GM18870 (cell line): Measurements from ENCODE around the gene UTRN.
A peak's percentile ranks its signal among the peaks of the same experiment; 100 is the strongest.

Experiments used
- ATAC-seq: cut with Tn5 transposase; IDR thresholded peaks from one replicate; pipeline ENCODE4 v1.9.1; 2021; ENCODE audit warnings: moderate library complexity; ENCODE audit not compliant: unreplicated experiment

The UTRN gene

DNA sequence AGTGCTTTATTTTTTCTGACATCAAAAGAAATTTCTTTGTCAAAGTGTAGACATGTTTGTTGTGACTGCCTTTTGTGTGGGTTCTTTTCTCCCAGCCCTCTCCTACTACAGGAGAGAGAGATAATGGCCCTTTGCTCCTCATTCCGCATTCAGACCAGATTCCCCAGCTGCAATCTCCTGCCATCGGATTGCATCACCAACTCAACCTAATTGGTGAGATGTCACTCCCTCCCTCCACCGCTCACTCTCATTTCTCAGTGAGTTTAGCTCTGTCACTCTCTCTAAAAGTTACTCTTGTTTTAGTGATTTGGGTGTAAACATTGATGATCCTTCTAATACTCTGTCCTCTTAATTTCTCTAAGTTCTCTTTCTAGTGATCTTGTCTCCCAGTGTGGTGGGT, 22.7 kb downstream of the UTRN start:
- ATAC-seq = no peak

GRCh38 chr6:144310765-144311164, 25.6 kb downstream of the UTRN start:
- no peak for ATAC-seq

DNA sequence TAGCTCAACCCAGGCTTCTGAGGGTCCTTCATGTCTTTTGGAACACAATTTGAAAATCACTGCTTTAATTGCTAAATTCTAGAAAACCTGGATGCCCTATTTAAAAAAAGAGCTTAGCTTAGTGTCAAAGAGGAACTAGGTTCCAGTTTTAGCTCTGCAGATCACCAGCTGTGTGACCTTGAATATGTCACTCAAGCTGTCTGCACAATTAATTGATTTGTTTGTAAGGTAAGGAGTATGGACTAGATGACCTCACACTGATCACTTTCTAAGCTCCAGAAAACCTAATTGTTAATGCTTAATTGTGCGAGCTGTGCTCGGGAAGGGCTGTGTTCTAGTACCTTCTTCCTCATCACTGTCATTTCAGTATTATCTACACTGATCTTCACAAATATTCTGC, 26.2 kb downstream of the UTRN start:
- no peak for ATAC-seq

GRCh38 chr6:144314003-144314485, 28.9 kb downstream of the UTRN start:
- ATAC-seq = no peak

DNA sequence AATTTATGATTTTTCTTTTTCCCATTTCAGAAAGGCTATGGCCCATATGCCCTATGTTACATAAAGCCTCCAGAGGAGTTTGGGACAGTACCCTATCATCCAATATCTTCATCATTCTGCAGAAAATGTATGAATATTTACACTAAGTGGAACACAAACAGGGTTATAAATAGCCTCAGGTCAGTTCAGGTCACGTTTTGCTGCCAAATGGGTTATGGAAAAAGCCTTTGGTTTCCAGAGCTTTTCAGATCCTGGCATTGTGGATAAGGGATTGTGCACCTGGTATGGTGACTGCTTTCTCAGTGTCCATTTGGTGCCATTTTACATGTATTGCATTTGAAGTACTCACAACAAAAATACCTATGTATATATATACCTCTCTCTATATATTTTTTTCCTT, 29.4 kb downstream of the UTRN start:
- no peak for ATAC-seq

DNA sequence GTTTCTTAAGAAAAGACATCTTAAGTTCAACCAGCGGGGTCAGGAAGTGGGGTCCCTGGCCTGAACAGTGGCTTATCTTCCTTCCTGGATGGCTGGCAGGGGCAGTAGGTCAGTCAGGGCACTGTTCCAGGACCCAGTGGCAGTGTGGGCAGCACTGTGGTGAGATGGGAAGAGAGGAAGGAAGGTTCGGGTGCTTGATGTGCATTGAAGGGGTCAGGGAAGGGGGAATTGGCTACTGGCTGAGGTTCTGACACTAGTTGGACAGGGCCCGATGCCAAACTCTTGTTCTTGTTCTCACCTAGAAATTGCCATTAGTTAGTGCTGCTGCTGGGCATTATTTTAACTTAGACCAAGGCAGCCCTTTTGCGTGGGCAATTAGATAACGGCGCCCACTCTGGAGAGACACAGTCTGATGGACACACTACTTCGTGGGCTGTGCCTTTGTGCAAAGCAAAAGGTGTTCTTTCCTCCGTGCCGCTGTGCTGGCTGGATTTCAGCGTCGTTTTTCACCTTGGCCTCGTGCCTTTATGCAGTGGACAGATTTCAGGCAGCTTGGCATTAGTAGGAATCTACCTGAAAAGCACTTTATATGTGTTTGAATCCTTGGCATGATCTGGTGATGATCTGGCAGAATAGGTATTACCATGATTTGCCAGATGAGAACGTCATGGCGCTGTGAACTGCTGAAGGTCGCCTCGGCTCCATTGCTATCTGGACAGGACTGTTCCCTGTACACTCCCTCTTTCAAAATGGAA, 30.3 kb downstream of the UTRN start:
- no peak for ATAC-seq

DNA sequence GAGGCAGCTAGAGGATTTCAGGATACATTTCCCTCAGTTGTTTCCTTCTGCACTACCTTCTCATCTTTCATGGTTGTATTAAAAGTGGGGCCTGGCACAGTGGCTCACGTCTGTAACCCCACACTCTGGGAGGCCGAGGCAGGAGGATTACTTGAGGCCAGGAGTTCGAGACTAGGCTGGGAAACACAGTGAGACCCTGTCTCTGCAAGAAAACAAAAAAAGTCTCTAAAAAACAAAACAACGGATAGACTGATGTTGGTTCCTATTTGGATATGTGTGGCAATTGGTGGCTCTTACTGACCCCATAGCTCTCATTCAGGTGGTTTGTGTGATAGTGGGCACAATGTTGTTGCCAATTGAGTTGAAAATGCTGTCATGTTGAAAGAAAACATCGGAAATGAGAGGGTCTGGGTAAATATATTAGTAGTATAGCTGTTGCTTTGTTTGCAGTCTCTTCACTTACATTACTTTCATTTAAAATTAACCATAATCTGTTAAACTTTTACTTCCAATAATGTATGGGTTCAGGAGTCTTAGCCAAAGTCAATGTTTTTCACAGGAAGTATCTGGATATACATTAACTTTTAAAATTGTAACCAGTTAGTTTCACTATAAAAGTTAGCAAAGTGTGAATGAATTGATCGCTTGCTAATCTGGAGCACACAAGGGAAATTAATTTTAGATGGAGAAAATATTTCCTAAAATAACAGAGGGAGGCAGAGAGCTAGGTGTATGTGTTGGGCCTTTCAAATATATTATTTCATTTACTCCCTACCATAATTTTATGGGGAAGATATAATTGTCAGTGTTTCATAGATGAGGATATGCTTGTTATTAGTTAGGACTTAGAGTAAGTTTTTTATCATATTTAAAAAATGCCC, 31.1 kb downstream of the UTRN start:
- peak; percentile 67 for ATAC-seq

- ATAC-seq = no peak
Observed at GRCh38 chr6:144316862-144317195, 31.7 kb downstream of the UTRN start.

DNA sequence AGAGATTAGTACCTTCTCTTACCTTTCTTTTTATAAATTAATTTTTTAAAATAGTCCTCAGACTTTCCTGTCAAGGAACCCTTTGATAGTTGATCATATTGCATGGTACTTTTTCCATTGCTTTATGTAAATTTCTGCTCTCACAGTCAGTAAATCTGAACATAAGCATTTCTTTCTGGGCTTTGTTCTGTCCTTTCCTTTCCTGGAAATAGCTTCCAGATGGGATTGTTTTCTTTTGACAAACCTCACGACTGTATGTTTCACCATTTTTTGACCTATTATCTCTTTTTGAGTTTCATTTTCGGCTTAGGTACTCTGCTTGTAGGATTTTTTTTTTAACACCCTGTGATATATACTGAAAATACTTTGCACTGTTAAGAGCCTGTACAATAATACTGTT, 32.6 kb downstream of the UTRN start:
- ATAC-seq = no peak

GRCh38 chr6:144319211-144319610, 34.1 kb downstream of the UTRN start:
- ATAC-seq = no peak

- ATAC-seq = no peak
Observed at GRCh38 chr6:144320741-144321140, 35.6 kb downstream of the UTRN start.

DNA sequence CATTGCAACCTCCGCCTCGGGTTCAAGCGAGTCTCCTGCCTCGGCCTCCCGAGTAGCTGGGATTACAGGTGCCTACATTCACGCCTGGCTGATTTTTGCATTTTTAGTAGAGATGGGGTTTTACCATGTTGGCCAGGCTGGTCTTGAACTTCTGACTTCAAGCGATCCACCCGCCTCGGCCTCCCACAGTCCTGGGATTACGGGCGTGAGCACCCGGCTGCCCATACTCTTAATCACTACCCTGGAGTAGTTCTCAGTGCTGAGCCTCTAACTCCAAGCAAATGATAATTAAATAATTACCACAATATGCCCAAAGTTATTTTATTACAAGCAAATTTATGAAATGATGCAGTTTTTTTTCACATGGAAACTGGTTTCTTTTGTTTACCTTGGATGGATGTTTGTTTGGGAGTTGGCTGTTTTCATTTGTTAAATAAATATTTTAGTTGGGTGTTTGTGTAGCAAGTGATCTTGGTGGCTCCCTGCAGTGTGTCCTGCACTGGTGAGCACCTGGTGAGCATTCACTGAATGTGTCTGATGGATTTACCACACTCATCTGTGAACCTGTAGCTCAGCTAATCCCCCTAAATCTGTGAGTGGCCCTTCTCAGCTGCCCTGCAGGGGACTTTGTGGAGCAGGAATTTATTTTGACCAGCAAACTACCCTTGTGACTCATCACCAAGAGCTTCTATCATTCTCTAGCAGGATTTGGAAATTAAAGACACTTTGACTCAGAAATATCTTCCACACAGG, 36.9 kb downstream of the UTRN start:
- no peak for ATAC-seq

- no peak for ATAC-seq
Observed at GRCh38 chr6:144325232-144325631, 40.1 kb downstream of the UTRN start.

DNA sequence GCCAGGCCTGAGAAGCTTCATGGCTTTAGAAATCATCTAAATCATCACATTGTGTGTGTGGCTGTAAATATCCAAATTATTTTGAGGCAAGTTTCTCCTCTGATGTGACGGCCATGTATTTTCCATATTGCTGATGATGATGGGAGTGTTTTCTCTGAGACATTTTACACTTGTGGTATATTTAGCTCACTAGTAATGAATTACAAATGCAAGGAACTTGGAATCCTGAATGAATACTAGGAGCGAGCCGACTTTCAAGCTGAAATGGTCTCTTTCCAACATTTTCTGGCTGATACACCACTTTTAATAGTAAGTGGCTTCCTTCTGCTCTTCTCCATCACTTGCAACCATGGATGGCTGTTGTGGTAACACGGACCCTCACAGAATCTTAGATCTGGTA, 41.3 kb downstream of the UTRN start:
- no peak for ATAC-seq

DNA sequence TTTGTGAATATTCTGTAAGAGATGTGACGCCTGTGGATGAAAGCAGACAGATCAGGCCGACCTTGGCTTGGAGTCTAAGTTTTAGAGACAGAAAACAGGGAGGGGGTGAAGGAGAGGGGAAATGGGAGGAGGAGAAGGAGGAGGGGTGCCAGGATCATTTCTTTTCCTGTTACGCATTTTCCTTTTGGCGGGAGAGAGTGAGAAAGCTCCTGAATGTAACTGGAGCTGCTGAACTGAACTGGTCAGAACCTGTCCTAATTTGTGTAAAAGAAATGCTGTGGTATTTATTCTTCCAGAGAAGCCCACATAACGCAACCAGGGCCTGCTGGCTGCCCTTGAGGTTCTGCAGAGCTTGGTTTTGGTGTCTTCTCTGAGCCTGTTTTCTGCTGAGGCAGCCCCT, 41.9 kb downstream of the UTRN start:
- ATAC-seq = no peak

DNA sequence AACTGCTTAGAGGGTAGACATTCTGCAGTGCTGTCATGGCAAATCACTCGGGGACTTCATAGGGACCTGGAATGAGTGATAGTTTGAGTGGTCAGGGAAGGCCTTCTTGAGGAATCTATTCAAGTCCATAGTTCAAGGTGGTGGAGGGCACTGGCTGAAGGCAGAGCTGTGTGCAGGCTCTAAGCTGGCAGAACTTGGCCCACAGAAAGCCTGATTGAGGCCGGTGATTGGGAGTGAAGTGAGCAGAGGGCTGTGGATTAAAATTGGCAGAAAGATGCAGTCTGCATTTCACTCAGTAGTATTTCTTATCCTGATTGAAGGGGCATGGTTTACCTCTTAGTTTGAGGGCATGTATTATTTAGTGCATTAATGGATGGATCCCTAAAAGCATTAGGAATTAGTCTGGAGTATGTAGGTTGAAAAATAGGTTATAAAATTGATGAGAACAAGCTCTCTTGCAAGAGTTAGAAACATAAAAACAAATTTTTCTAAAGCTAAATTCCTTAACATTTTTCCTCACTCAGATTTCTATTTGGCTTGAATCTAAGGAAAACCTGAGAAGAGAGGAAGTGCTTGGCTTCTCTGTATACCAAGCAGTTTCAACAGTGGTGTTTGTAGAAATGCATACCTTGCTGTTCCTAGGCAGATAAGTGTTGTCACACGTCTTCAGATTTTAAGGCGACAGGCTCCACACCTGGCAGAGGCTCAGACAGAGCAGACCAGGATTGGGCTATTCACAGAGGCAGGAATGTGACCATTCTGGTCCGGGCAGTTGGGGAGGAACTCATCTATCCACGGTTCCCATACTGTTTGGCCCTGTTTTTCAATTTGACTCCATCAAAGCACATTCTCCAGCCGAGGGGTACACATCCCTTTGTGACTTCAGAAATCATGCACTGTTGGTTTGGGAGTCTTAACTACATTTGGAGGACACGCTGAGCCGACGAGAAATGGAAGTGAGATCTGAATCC, 45.2 kb downstream of the UTRN start:
- ATAC-seq = no peak

- ATAC-seq = no peak
Observed at GRCh38 chr6:144331491-144331969, 46.4 kb downstream of the UTRN start.

GRCh38 chr6:144332177-144332576, 47.0 kb downstream of the UTRN start:
- ATAC-seq = no peak

- peak; percentile 52 for ATAC-seq
Observed at GRCh38 chr6:144334150-144334708, 49.1 kb downstream of the UTRN start.
